ENCODE results near the gene DDAH1. TPM values are rescaled to one million over a fixed set of nuclear protein-coding genes. Genes with fewer than 3 reads are reported as not detected.

Gene DDAH1
- total RNA-seq, 1 experiment from 2014 or later = 22.8 TPM

GRCh38 chr1:85379203-85380136 is 85.5 kb downstream of the DDAH1 start:
- ChIA-PET POLR2A (no interaction called here), CTCF (no interaction called here)
- H3K9me3 Mint-ChIP-seq = peaks cover 26% of the 10 kb centered on the region
- no peak overlapping the region for H3K4me3 Mint-ChIP-seq
- TF ChIP-seq, protein P1, sequence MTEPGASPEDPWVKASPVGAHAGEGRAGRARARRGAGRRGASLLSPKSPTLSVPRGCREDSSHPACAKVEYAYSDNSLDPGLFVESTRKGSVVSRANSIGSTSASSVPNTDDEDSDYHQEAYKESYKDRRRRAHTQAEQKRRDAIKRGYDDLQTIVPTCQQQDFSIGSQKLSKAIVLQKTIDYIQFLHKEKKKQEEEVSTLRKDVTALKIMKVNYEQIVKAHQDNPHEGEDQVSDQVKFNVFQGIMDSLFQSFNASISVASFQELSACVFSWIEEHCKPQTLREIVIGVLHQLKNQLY (CRISPR knock-in tag; IDR thresholded peaks at IDR 0.05) = no peak
- TF ChIP-seq ZNF232 (CRISPR knock-in tag; IDR thresholded peaks at IDR 0.05) = no peak
- TF ChIP-seq, protein P2, sequence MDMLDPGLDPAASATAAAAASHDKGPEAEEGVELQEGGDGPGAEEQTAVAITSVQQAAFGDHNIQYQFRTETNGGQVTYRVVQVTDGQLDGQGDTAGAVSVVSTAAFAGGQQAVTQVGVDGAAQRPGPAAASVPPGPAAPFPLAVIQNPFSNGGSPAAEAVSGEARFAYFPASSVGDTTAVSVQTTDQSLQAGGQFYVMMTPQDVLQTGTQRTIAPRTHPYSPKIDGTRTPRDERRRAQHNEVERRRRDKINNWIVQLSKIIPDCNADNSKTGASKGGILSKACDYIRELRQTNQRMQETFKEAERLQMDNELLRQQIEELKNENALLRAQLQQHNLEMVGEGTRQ (CRISPR knock-in tag; IDR thresholded peaks at IDR 0.05) = no peak
- TF ChIP-seq HMGA2 (CRISPR knock-in tag; IDR thresholded peaks at IDR 0.05) = no peak
- TF ChIP-seq ZNF425 (CRISPR knock-in tag; conservative IDR thresholded peaks at IDR 0.05) = no peak
- no peak for TF ChIP-seq EMX1 (CRISPR knock-in tag; IDR thresholded peaks at IDR 0.05)
- no peak for TF ChIP-seq ZNF532 (CRISPR knock-in tag; IDR thresholded peaks at IDR 0.05; ENCODE audit: borderline replicate concordance)
- TF ChIP-seq, protein P3, sequence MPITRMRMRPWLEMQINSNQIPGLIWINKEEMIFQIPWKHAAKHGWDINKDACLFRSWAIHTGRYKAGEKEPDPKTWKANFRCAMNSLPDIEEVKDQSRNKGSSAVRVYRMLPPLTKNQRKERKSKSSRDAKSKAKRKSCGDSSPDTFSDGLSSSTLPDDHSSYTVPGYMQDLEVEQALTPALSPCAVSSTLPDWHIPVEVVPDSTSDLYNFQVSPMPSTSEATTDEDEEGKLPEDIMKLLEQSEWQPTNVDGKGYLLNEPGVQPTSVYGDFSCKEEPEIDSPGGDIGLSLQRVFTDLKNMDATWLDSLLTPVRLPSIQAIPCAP (CRISPR knock-in tag; IDR thresholded peaks at IDR 0.05) = no peak
- H3K4me1 Mint-ChIP-seq = peaks cover 3% of the 10 kb centered on the region
- 0 out of 2 replicates have a peak, but pooled peaks cover 5% of the 10 kb centered on the region for H3K27me3 Mint-ChIP-seq (ENCODE audit: low read depth)
- ATAC-seq (no peak), DNase-seq (ENCODE audit: low spot score) (no peak)
- H3K27ac Mint-ChIP-seq = no peak overlapping the region
- H3K36me3 Mint-ChIP-seq = peaks cover 21% of the 10 kb centered on the region

DNA sequence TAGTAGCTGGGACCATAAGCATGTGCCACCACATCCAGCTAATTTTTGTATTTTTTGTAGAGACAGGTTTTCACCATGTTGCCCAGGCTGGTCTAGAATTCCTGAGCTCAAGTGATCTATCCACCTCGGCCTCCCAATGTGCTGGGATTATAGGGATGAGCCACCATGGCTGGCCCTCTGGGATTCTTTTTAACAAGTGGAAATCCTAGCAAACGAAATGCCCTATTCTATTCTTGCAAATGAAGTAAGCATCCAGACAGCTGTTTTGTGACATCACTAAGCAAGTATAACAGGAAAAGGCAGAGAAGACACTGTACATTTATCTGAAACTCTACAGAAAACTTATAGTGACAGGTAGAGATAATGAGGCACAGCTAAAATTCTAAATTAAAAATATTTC is 86.4 kb downstream of the DDAH1 start:
- Mint-ChIP-seq H3K4me3 (no peak overlapping the region), H3K27me3 (ENCODE audit: low read depth) (0 out of 2 replicates have a peak, but pooled peaks cover 5% of the 10 kb centered on the region), H3K4me1 (peaks cover 12% of the 10 kb centered on the region), H3K9me3 (peaks cover 19% of the 10 kb centered on the region), H3K36me3 (peaks cover 18% of the 10 kb centered on the region), H3K27ac (no peak overlapping the region)
- POLR2A ChIA-PET = no interaction called here
- TF ChIP-seq ZNF317 (CRISPR knock-in tag; IDR thresholded peaks at IDR 0.05; ENCODE audit: borderline replicate concordance, low read depth) (no peak), ZBTB43 (CRISPR knock-in tag; IDR thresholded peaks at IDR 0.05) (no peak), ZMAT4 (CRISPR knock-in tag; IDR thresholded peaks at IDR 0.05) (no peak), FOXP1 (CRISPR knock-in tag; IDR thresholded peaks at IDR 0.05; ENCODE audit: borderline replicate concordance) (no peak), CTCF (IDR thresholded peaks at IDR 0.05) (no peak), KAT7 (CRISPR knock-in tag; IDR thresholded peaks at IDR 0.05; ENCODE audit: borderline replicate concordance) (no peak), ZNF512 (CRISPR knock-in tag; IDR thresholded peaks at IDR 0.05; ENCODE audit: borderline replicate concordance) (no peak)
- TF ChIP-seq, protein P2 (CRISPR knock-in tag; IDR thresholded peaks at IDR 0.05) = no peak
- CTCF ChIA-PET = no interaction called here
- ATAC-seq = no peak
- DNase-seq (ENCODE audit: low spot score) = no peak

All from WTC11 (cell line).